Islet precursor cell (in vitro differentiated cells): Measurements from ENCODE around the gene ATP9B.

Experiments used
- DNase-seq: peaks from one replicate; pipeline ENCODE4 v3.0.0-alpha.2; 2018

The ATP9B gene

GRCh38 chr18:79200546-79201268 is 131.5 kb downstream of the ATP9B start:
- peak; percentile 89 for DNase-seq

GRCh38 chr18:79203017-79203605 is 133.9 kb downstream of the ATP9B start:
- no peak for DNase-seq

GRCh38 chr18:79204889-79205807 is 136.0 kb downstream of the ATP9B start:
- no peak for DNase-seq

GRCh38 chr18:79206444-79206843 is 137.2 kb downstream of the ATP9B start:
- DNase-seq: no peak

GRCh38 chr18:79208906-79209305 is 139.7 kb downstream of the ATP9B start:
- no peak for DNase-seq

GRCh38 chr18:79210002-79210910 is 141.1 kb downstream of the ATP9B start:
- no peak for DNase-seq

GRCh38 chr18:79211844-79212243 is 142.7 kb downstream of the ATP9B start:
- no peak for DNase-seq

- no peak for DNase-seq
Observed at GRCh38 chr18:79214056-79214455, 144.9 kb downstream of the ATP9B start.

- DNase-seq: no peak
Observed at GRCh38 chr18:79216176-79216575, 147.0 kb downstream of the ATP9B start.

GRCh38 chr18:79217979-79218604 is 148.9 kb downstream of the ATP9B start:
- DNase-seq: no peak

GRCh38 chr18:79218605-79219190 is 149.5 kb downstream of the ATP9B start:
- DNase-seq: no peak

GRCh38 chr18:79221136-79221535 is 151.9 kb downstream of the ATP9B start:
- DNase-seq: no peak

- DNase-seq: no peak
Observed at GRCh38 chr18:79222790-79223189, 153.6 kb downstream of the ATP9B start.

GRCh38 chr18:79223431-79223830 is 154.2 kb downstream of the ATP9B start:
- no peak for DNase-seq

GRCh38 chr18:79224381-79224780 is 155.2 kb downstream of the ATP9B start:
- DNase-seq: no peak

GRCh38 chr18:79227621-79228020 is 158.4 kb downstream of the ATP9B start:
- DNase-seq: no peak

- no peak for DNase-seq
Observed at GRCh38 chr18:79229431-79229830, 160.2 kb downstream of the ATP9B start.

GRCh38 chr18:79234438-79234837 is 165.2 kb downstream of the ATP9B start:
- DNase-seq: no peak

- no peak for DNase-seq
Observed at GRCh38 chr18:79239631-79240030, 170.4 kb downstream of the ATP9B start.

GRCh38 chr18:79241755-79242154 is 172.6 kb downstream of the ATP9B start:
- DNase-seq: no peak

- no peak for DNase-seq
Observed at GRCh38 chr18:79242246-79242645, 173.1 kb downstream of the ATP9B start.

GRCh38 chr18:79245517-79246001 is 176.4 kb downstream of the ATP9B start:
- no peak for DNase-seq
